Activated gamma-delta T cell treated with Interleukin-2 at 50 U/mL for 16 hours (primary cell): Measurements from ENCODE around the gene NELFCD.
"Not testable (repeated sequence)": the region's sequence is repeated elsewhere in the genome, so short reads cannot be mapped to it uniquely, and the experiment has no call there.

Source experiments
- DNase-seq: peaks from one replicate; pipeline ENCODE4 v3.0.0-alpha.2; 2020

The NELFCD gene

GRCh38 chr20:58980711-58981627, at the start of gene NELFCD:
TSS of gene NELFCD (plus strand) at chr20:58981256. CDS start at chr20:58981310, 54 bp downstream.
- DNase-seq = peak; percentile 86

- no peak for DNase-seq
These were observed 48.9 kb upstream of the NELFCD start for GRCh38 chr20:58932170-58932569.

- no peak for DNase-seq
These were observed 43.0 kb upstream of the NELFCD start for GRCh38 chr20:58938078-58938477.

- no peak for DNase-seq
These were observed 42.5 kb upstream of the NELFCD start for GRCh38 chr20:58938541-58938940.

- DNase-seq = no peak
These were observed 39.6 kb upstream of the NELFCD start for GRCh38 chr20:58941471-58941870.

- DNase-seq = no peak
These were observed 38.5 kb upstream of the NELFCD start for GRCh38 chr20:58942549-58942948.

- no peak for DNase-seq
These were observed 36.4 kb upstream of the NELFCD start for GRCh38 chr20:58944610-58945009.

GRCh38 chr20:58945965-58946631, 35.0 kb upstream of the NELFCD start:
- no peak for DNase-seq

- not testable (repeated sequence) for DNase-seq
These were observed 33.2 kb upstream of the NELFCD start for GRCh38 chr20:58947797-58948388.

- DNase-seq = no peak
These were observed 30.5 kb upstream of the NELFCD start for GRCh38 chr20:58950603-58951002.

- DNase-seq = no peak
These were observed 28.0 kb upstream of the NELFCD start for GRCh38 chr20:58953050-58953449.

GRCh38 chr20:58956078-58956477, 25.0 kb upstream of the NELFCD start:
- DNase-seq = no peak

GRCh38 chr20:58959652-58960051, 21.4 kb upstream of the NELFCD start:
- no peak for DNase-seq

- no peak for DNase-seq
These were observed 17.9 kb upstream of the NELFCD start for GRCh38 chr20:58963060-58963584.

GRCh38 chr20:58963922-58964321, 17.1 kb upstream of the NELFCD start:
- not testable (repeated sequence) for DNase-seq

- DNase-seq = no peak
These were observed 15.6 kb upstream of the NELFCD start for GRCh38 chr20:58965270-58966064.

GRCh38 chr20:58967652-58968429, 13.2 kb upstream of the NELFCD start:
- no peak for DNase-seq

GRCh38 chr20:58969439-58969838, 11.6 kb upstream of the NELFCD start:
- no peak for DNase-seq

GRCh38 chr20:58970146-58970545, 10.9 kb upstream of the NELFCD start:
- no peak for DNase-seq

- no peak for DNase-seq
These were observed 9.6 kb upstream of the NELFCD start for GRCh38 chr20:58971429-58971828.

- no peak for DNase-seq
These were observed 7.9 kb upstream of the NELFCD start for GRCh38 chr20:58973179-58973578.

GRCh38 chr20:58973866-58974265, 7.2 kb upstream of the NELFCD start:
- no peak for DNase-seq
